Measurements from ENCODE around the gene ZNF24.

Gene ZNF24

GRCh38 chr18:35344736-35345459, 678 bp upstream of the ZNF24 start:
- H4K20me1 ChIP-seq (ENCODE audit: insufficient read depth, low read length): peaks cover 20% of the 10 kb centered on the region
- no peaks in the 10 kb centered on the region for H3K9me2 ChIP-seq (replicated peaks; ENCODE audit: insufficient read depth, low read length)
- no peaks in the 10 kb centered on the region for H3F3A ChIP-seq (ENCODE audit: insufficient read depth, low read length)
- no peak overlapping the region; the same call in 1 of the 2 replicates for H3K27ac ChIP-seq (ENCODE audit: low read length)
- H3K4me2 ChIP-seq (ENCODE audit: low read depth, low read length): peak overlapping the region; percentile 63
- H3K4me1 ChIP-seq (ENCODE audit: low read length): 0 out of 2 replicates have a peak, but pooled peaks cover 4% of the 10 kb centered on the region
- peak overlapping the region; percentile 80 for H2AFZ ChIP-seq (ENCODE audit: low read length)
- H3K27me3 ChIP-seq (replicated peaks; ENCODE audit: insufficient read depth, low read length): no peaks in the 10 kb centered on the region
- peaks cover 44% of the 10 kb centered on the region for H3K79me2 ChIP-seq (ENCODE audit: low read length)
- H3K9me3 ChIP-seq (replicated peaks; ENCODE audit: insufficient read depth, low read length): no peaks in the 10 kb centered on the region
- H3K9ac ChIP-seq (ENCODE audit: low read length): peak overlapping the region; percentile 99; the same call in 1 of the 2 replicates
- no peak for DNase-seq
- peak overlapping the region; percentile 93 for H3K4me3 ChIP-seq (ENCODE audit: low read length)
- no peak for TF ChIP-seq EZH2 (optimal IDR thresholded peaks at IDR 0.05; ENCODE audit: low read depth, low read length)
- TF ChIP-seq, protein P1, sequence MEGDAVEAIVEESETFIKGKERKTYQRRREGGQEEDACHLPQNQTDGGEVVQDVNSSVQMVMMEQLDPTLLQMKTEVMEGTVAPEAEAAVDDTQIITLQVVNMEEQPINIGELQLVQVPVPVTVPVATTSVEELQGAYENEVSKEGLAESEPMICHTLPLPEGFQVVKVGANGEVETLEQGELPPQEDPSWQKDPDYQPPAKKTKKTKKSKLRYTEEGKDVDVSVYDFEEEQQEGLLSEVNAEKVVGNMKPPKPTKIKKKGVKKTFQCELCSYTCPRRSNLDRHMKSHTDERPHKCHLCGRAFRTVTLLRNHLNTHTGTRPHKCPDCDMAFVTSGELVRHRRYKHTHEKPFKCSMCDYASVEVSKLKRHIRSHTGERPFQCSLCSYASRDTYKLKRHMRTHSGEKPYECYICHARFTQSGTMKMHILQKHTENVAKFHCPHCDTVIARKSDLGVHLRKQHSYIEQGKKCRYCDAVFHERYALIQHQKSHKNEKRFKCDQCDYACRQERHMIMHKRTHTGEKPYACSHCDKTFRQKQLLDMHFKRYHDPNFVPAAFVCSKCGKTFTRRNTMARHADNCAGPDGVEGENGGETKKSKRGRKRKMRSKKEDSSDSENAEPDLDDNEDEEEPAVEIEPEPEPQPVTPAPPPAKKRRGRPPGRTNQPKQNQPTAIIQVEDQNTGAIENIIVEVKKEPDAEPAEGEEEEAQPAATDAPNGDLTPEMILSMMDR (IDR thresholded peaks at IDR 0.05; ENCODE audit: low read length): no peak
- no peak for TF ChIP-seq EZH2phosphoT487 (IDR thresholded peaks at IDR 0.05; ENCODE audit: low read length)
- no peaks in the 10 kb centered on the region; the same call in 1 of the 2 replicates for H3K36me3 ChIP-seq (replicated peaks; ENCODE audit: insufficient read depth, low read length)

DNA sequence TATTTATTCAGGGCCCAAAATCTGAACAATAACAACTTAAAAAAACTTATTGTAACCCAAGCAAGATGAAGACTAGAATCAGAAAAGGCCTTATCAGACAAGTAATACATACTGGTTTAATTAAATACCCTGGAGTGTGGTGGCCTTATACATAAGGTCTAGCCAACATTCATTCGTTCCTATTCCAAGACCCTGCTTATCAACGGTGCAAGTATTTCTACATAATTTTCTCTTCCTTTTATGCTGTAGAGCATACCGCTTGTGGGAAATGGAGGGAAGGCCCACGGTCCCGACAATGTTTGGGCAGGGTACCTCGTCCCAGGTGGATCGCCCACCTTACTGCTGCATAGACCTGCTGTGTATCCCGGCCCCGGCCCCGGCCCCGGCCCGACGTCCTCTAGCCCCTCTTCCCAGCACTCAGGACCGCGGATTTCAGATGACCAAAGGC, 708 bp downstream of the ZNF24 start:
- no peaks in the 10 kb centered on the region for H3K9me2 ChIP-seq (replicated peaks; ENCODE audit: insufficient read depth, low read length)
- no peak for DNase-seq
- H3K36me3 ChIP-seq (replicated peaks; ENCODE audit: insufficient read depth, low read length): peaks cover 13% of the 10 kb centered on the region; the same call in 1 of the 2 replicates
- H3K4me2 ChIP-seq (ENCODE audit: low read depth, low read length): peak overlapping the region; percentile 63
- TF ChIP-seq EZH2phosphoT487 (IDR thresholded peaks at IDR 0.05; ENCODE audit: low read length): no peak
- no peak for TF ChIP-seq EZH2 (optimal IDR thresholded peaks at IDR 0.05; ENCODE audit: low read depth, low read length)
- TF ChIP-seq, protein P1 (IDR thresholded peaks at IDR 0.05; ENCODE audit: low read length): no peak
- peak overlapping the region; percentile 79; the same call in 1 of the 2 replicates for H3K27ac ChIP-seq (ENCODE audit: low read length)
- H3K27me3 ChIP-seq (replicated peaks; ENCODE audit: insufficient read depth, low read length): no peaks in the 10 kb centered on the region
- peak overlapping the region; percentile 93 for H3K4me3 ChIP-seq (ENCODE audit: low read length)
- no peaks in the 10 kb centered on the region for H3K9me3 ChIP-seq (replicated peaks; ENCODE audit: insufficient read depth, low read length)
- H3K79me2 ChIP-seq (ENCODE audit: low read length): peaks cover 54% of the 10 kb centered on the region
- peak overlapping the region; percentile 99; the same call in 1 of the 2 replicates for H3K9ac ChIP-seq (ENCODE audit: low read length)
- no peaks in the 10 kb centered on the region for H3F3A ChIP-seq (ENCODE audit: insufficient read depth, low read length)
- H4K20me1 ChIP-seq (ENCODE audit: insufficient read depth, low read length): peaks cover 20% of the 10 kb centered on the region
- 0 out of 2 replicates have a peak, but pooled peaks cover 4% of the 10 kb centered on the region for H3K4me1 ChIP-seq (ENCODE audit: low read length)
- H2AFZ ChIP-seq (ENCODE audit: low read length): peak overlapping the region; percentile 83; the same call in 1 of the 2 replicates

DNA sequence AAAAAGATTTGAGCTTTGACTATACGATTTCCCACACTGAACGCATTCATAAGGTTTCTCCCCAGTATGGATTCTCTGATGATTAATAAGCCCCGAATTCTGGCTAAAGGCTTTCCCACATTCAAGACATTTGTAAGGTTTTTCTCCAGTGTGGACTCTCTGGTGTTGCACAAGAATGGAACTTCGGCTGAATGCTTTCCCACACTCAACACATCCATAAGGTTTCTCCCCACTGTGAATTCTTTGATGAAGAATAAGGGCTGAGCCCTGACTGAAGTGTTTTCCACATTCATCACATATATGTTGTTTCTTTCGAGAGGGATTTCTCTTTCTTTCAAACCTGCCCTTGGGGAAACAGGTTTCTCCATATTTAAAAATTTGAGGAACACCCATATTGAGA, 6.9 kb downstream of the ZNF24 start:
- TF ChIP-seq EZH2phosphoT487 (IDR thresholded peaks at IDR 0.05; ENCODE audit: low read length): no peak
- TF ChIP-seq, protein P1 (IDR thresholded peaks at IDR 0.05; ENCODE audit: low read length): no peak
- no peak for TF ChIP-seq EZH2 (optimal IDR thresholded peaks at IDR 0.05; ENCODE audit: low read depth, low read length)
- Histone ChIP-seq H3K27ac (ENCODE audit: low read length) (no peak overlapping the region), H3K9me2 (replicated peaks; ENCODE audit: insufficient read depth, low read length) (no peaks in the 10 kb centered on the region), H2AFZ (ENCODE audit: low read length) (no peak overlapping the region), H3K27me3 (replicated peaks; ENCODE audit: insufficient read depth, low read length) (no peaks in the 10 kb centered on the region), H4K20me1 (ENCODE audit: insufficient read depth, low read length) (peaks cover 7% of the 10 kb centered on the region; the same call in 1 of the 2 replicates), H3K79me2 (ENCODE audit: low read length) (peaks cover 40% of the 10 kb centered on the region), H3F3A (ENCODE audit: insufficient read depth, low read length) (no peaks in the 10 kb centered on the region; the same call in 1 of the 2 replicates), H3K9ac (ENCODE audit: low read length) (no peak overlapping the region), H3K4me3 (ENCODE audit: low read length) (no peak overlapping the region), H3K4me2 (ENCODE audit: low read depth, low read length) (no peak overlapping the region), H3K36me3 (replicated peaks; ENCODE audit: insufficient read depth, low read length) (peaks cover 22% of the 10 kb centered on the region; the same call in 1 of the 2 replicates), H3K4me1 (ENCODE audit: low read length) (no peaks in the 10 kb centered on the region), H3K9me3 (replicated peaks; ENCODE audit: insufficient read depth, low read length) (no peaks in the 10 kb centered on the region)
- no peak for DNase-seq

Measured in MM.1S (cell line).